B cell (primary cell): ENCODE results near the gene PTPRN2. TPM values are rescaled to one million over a fixed set of nuclear protein-coding genes. Genes with fewer than 3 reads are reported as not detected.

Source experiments
- ATAC-seq: fragments of 200-7000 bp; cut with Tn5 transposase; one replicate; pipeline ENCODE4 v1.10.0; 2021; ENCODE audit warnings: low read depth, mild to moderate bottlenecking, moderate number of reproducible peaks, moderate library complexity
- CTCF ChIA-PET: fragments of 350-600 bp; sonication (Branson Sonifier 250); formaldehyde crosslinking; loops from one replicate; lab custom pipeline; 2021; ENCODE audit warnings: antibody characterized with exemption, inconsistent platforms; lab: Charles Lee
- POLR2A ChIA-PET: fragments of 350-600 bp; sonication (Branson Sonifier 250); formaldehyde crosslinking; loops from one replicate; lab custom pipeline; 2021; ENCODE audit warnings: antibody characterized with exemption; lab: Charles Lee
- DNase-seq: peaks from one replicate; pipeline ENCODE4 v3.0.0; 2013
- H2AFZ ChIP-seq: 2 replicates; pipeline ENCODE4 v1.6.1; 2012; ENCODE audit warnings: mild to moderate bottlenecking, low read depth, low read length; ENCODE audit not compliant: insufficient read depth, poor library complexity, severe bottlenecking
- H3K27ac ChIP-seq, 2 donors: 1 replicate in 1 of 2; 2 replicates in 1 of 2; pipeline ENCODE4 v1.5.1; 2012 to 2013; ENCODE audit warnings: low read length in 2 of 2, mild to moderate bottlenecking in 2 of 2, moderate library complexity in 1 of 2
- H3K27me3 ChIP-seq, 4 experiments: fragments of 200-600 bp in 1 of 4; sonication (generic) in 1 of 4; replicated peaks in 1 of 4; 1 replicate in 2 of 4; 2 replicates in 2 of 4; pipeline versions ENCODE4 v1.6.1 to v1.7.0; 2013 to 2016; ENCODE audit warnings: low read length in 3 of 4, mild to moderate bottlenecking in 2 of 4, mixed read lengths in 1 of 4, moderate library complexity in 1 of 4; ENCODE audit not compliant: insufficient read depth in 4 of 4, control insufficient read depth in 3 of 4; ENCODE audit errors: control extremely low read depth in 1 of 4
- H3K36me3 ChIP-seq, 2 experiments: replicated peaks in 1 of 2; 1 replicate in 1 of 2; 2 replicates in 1 of 2; pipeline versions ENCODE4 v1.6.1 to v1.7.1; 2013; ENCODE audit warnings: low read length in 1 of 2; ENCODE audit not compliant: insufficient read depth in 2 of 2, control insufficient read depth in 1 of 2; ENCODE audit errors: control extremely low read depth in 1 of 2, extremely low read depth in 1 of 2
- H3K4me1 ChIP-seq, 2 donors: fragments of 200-600 bp in 1 of 2; sonication (generic) in 1 of 2; 1 replicate in 1 of 2; 2 replicates in 1 of 2; pipeline versions ENCODE4 v1.5.1 to v1.6.1; 2013 to 2017; ENCODE audit warnings: low read length in 2 of 2; ENCODE audit not compliant: control insufficient read depth in 2 of 2, insufficient read depth in 2 of 2
- H3K4me2 ChIP-seq: replicated peaks from 2 replicates; pipeline ENCODE3; 2012; ENCODE audit warnings: mild to moderate bottlenecking, low read depth, low read length; ENCODE audit not compliant: poor library complexity, severe bottlenecking
- H3K4me3 ChIP-seq, 5 experiments: fragments of 200-600 bp in 1 of 5; sonication (generic) in 1 of 5; 1 replicate in 3 of 5; 2 replicates in 2 of 5; pipeline versions ENCODE4 v1.5.1 to v1.7.0; 2011 to 2016; ENCODE audit warnings: low read length in 4 of 5, mild to moderate bottlenecking in 4 of 5, low read depth in 2 of 5, control low read depth in 1 of 5, moderate library complexity in 1 of 5; ENCODE audit not compliant: insufficient read depth in 1 of 5; ENCODE audit errors: control extremely low read depth in 1 of 5, extremely low read depth in 1 of 5
- H3K79me2 ChIP-seq: fragments of 200-600 bp; sonication (generic); one replicate; pipeline ENCODE4 v1.6.0; 2016; ENCODE audit warnings: low read length; ENCODE audit not compliant: control insufficient read depth, insufficient read depth
- H3K9ac ChIP-seq: fragments of 200-600 bp; sonication (generic); 2 replicates; pipeline ENCODE4 v1.6.1; 2017; ENCODE audit warnings: mild to moderate bottlenecking, low read length, moderate library complexity
- H3K9me3 ChIP-seq, 3 donors: one replicate each; pipeline versions ENCODE4 v1.6.1 to v1.7.1; 2013; ENCODE audit warnings: low read length in 2 of 3; ENCODE audit not compliant: control insufficient read depth in 2 of 3, insufficient read depth in 1 of 3; ENCODE audit errors: control extremely low read depth in 1 of 3
- H4K20me1 ChIP-seq: 2 replicates; pipeline ENCODE4 v1.6.0; 2012; ENCODE audit warnings: mild to moderate bottlenecking, low read length; ENCODE audit not compliant: insufficient read depth, control insufficient read depth, poor library complexity, severe bottlenecking
- H3K27ac Mint-ChIP-seq: one replicate; pipeline ENCODE4 v1.8.0; 2021; ENCODE audit warnings: mixed read lengths
- H3K27me3 Mint-ChIP-seq: one replicate; pipeline ENCODE4 v1.8.0; 2021; ENCODE audit warnings: mixed read lengths
- H3K4me1 Mint-ChIP-seq: one replicate; pipeline ENCODE4 v1.8.0; 2021; ENCODE audit warnings: mixed read lengths
- H3K4me3 Mint-ChIP-seq: one replicate; pipeline ENCODE4 v1.8.0; 2021; ENCODE audit warnings: mixed read lengths
- H3K9me3 Mint-ChIP-seq: one replicate; pipeline ENCODE4 v1.8.0; 2022; ENCODE audit warnings: mixed read lengths; ENCODE audit not compliant: insufficient read depth
- CTCF ChIP-seq: fragments of 200-600 bp; IDR thresholded peaks from one replicate; pipeline ENCODE4 v1.8.0; 2022; ENCODE audit warnings: antibody characterized with exemption, mild to moderate bottlenecking
- EZH2 ChIP-seq: IDR thresholded peaks from 2 replicates; pipeline ENCODE4 v1.6.1; 2012; ENCODE audit warnings: borderline replicate concordance, low read depth, mild to moderate bottlenecking, moderate library complexity, low read length; ENCODE audit not compliant: insufficient read depth, poor library complexity, severe bottlenecking
- WGBS: methylation state at CpG from one replicate; pipeline ENCODE4 v1.1.5; 2013; ENCODE audit warnings: missing lambda C conversion rate; ENCODE audit not compliant: insufficient coverage; 5-methylcytosine and 5-hydroxymethylcytosine counted together
- intact Hi-C: fragments of 100-400 bp; cut with micrococcal nuclease; formaldehyde crosslinking; loops from one replicate; pipeline ENCODE4 v1.10.0; 2022
- polyA plus RNA-seq: library from polyadenylated mRNA; depleted of rRNA; stranded (reverse); fragments of >200 nt; gene quantifications from 2 replicates; pipeline ENCODE4 v1.2.3, GENCODE V29; 2012
- total RNA-seq, 2 donors: library from RNA; stranded (reverse); fragments of 120-200 nt in 1 of 2; gene quantifications; 1 replicate in 1 of 2; 2 replicates in 1 of 2; pipeline versions ENCODE4 v1.2.3 to v1.2.4, GENCODE V29; 2013 to 2022

Gene PTPRN2
- total and polyA plus RNA-seq, 2 donors (not counting 1 experiment from before 2014, with no cell fraction given) = 2.0 to 5.0 TPM

DNA sequence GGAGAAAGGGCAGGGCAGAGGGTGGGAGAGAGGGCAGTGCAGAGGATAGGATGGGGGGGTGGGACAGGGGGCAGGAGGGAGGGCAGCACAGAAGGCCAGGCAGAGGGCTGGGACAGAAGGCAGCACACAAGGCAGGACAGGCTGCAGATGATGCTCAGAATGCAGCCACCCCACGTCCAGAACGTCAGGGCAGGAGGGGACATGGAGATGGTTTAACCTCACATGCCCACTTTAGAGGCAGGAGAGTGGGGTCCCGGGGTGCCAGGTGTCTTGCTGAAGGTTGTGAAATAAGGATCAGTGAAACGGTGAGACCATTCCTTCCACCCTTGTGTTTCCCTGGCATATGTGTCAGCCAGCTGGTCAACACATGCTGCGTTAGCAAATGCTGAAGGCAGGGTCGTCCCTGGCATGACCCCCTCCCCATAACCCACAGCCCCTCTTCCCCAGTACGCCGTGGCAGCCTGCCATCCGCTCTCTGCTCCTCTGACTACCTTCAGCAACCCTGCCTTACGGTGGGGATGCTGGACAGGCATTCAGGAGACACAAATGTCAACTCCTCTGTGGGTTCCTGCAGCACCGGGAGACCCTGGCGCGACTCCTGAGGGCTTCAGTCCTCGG is 658.7 kb downstream of the PTPRN2 start:
- ChIA-PET CTCF (no interaction called here), POLR2A (no interaction called here)
- Histone ChIP-seq H3K79me2 (no peaks in the 10 kb centered on the region), H4K20me1 (no peaks in the 10 kb centered on the region), H3K9ac (no peak overlapping the region), H3K27me3 (peaks cover 0 to 4% (median 0%) of the 10 kb centered on the region in 4 experiments), H3K4me1 (peaks cover 0 to 18% of the 10 kb centered on the region in 2 donors), H2AFZ (no peak overlapping the region), H3K9me3 (peaks cover 0 to 26% (median 0%) of the 10 kb centered on the region in 3 donors), H3K4me3 (no peak overlapping the region), H3K27ac (no peak overlapping the region), H3K4me2 (no peak overlapping the region), H3K36me3 (no peaks in the 10 kb centered on the region)
- intact Hi-C loops = no loop called here
- H3K27ac Mint-ChIP-seq = no peak overlapping the region
- H3K9me3 Mint-ChIP-seq = peaks cover 5% of the 10 kb centered on the region
- ATAC-seq (no peak), DNase-seq (no peak)
- H3K4me1 Mint-ChIP-seq = peaks cover 10% of the 10 kb centered on the region
- no peaks in the 10 kb centered on the region for H3K27me3 Mint-ChIP-seq
- no peak for TF ChIP-seq EZH2
- no peak for TF ChIP-seq CTCF
- WGBS = 89% methylated on average over 13 of the region's 14 CpGs
- no peak overlapping the region for H3K4me3 Mint-ChIP-seq

DNA sequence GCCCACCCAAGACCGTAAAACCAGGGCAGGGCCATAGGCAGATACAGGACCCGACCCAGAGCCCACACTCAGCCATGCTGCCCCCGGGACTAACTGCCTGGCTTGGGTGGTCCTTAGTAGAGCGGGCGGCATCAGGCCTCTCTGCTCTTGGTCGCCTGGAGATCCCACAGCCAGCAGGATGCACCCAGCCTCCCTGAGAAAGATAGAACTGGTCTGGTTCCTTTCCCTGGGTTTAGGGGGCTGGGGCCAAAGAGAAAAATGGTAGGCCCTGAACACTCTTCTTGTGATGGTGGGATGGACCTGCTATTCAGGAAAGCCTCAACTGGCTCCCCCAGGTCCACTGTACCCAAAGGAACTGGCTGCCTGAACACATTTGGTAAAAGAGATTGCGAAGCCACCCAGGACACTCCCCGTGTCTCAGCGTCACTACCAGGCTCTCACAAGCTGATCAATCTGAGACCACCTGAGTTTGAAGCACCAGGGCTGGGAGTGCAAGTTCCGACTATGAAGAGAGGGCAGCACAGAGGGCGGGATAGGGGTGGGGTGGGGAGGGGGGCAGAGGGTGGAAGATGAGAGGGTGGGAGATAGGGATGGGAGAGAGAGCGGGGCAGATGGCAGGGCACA is 659.3 kb downstream of the PTPRN2 start:
- Histone ChIP-seq H3K27me3 (peaks cover 0 to 4% (median 0%) of the 10 kb centered on the region in 4 experiments), H3K9ac (no peak overlapping the region), H3K4me1 (peaks cover 0 to 18% of the 10 kb centered on the region in 2 donors), H3K27ac (no peak overlapping the region), H3K36me3 (no peaks in the 10 kb centered on the region), H3K4me2 (no peak overlapping the region), H3K9me3 (peaks cover 0 to 27% (median 0%) of the 10 kb centered on the region in 3 donors), H3K79me2 (no peaks in the 10 kb centered on the region), H4K20me1 (no peaks in the 10 kb centered on the region), H3K4me3 (no peak overlapping the region), H2AFZ (no peak overlapping the region)
- Mint-ChIP-seq H3K4me3 (no peak overlapping the region), H3K27ac (no peak overlapping the region), H3K9me3 (peaks cover 5% of the 10 kb centered on the region), H3K27me3 (no peaks in the 10 kb centered on the region), H3K4me1 (peaks cover 10% of the 10 kb centered on the region)
- DNase-seq = no peak
- ChIA-PET POLR2A (no interaction called here), CTCF (no interaction called here)
- 81% methylated on average over 10 of the region's 12 CpGs for WGBS
- intact Hi-C loops = no loop called here
- TF ChIP-seq CTCF (no peak), EZH2 (no peak)
- no peak for ATAC-seq
